Stimulated activated naive CD4-positive, alpha-beta T cell treated with Interleukin-2 at 50 U/mL for 16 hours (primary cell): ENCODE measurements around the gene REC8.
"Not testable (repeated sequence)": the region's sequence is repeated elsewhere in the genome, so short reads cannot be mapped to it uniquely, and the experiment has no call there.

Experiments
- DNase-seq: peaks from one replicate; lab custom pipeline; 2025; lab: John Stamatoyannopoulos, UW

Gene REC8

GRCh38 chr14:24203249-24203886, 31.5 kb downstream of the REC8 start:
- DNase-seq, result not testable (repeated sequence)

DNA sequence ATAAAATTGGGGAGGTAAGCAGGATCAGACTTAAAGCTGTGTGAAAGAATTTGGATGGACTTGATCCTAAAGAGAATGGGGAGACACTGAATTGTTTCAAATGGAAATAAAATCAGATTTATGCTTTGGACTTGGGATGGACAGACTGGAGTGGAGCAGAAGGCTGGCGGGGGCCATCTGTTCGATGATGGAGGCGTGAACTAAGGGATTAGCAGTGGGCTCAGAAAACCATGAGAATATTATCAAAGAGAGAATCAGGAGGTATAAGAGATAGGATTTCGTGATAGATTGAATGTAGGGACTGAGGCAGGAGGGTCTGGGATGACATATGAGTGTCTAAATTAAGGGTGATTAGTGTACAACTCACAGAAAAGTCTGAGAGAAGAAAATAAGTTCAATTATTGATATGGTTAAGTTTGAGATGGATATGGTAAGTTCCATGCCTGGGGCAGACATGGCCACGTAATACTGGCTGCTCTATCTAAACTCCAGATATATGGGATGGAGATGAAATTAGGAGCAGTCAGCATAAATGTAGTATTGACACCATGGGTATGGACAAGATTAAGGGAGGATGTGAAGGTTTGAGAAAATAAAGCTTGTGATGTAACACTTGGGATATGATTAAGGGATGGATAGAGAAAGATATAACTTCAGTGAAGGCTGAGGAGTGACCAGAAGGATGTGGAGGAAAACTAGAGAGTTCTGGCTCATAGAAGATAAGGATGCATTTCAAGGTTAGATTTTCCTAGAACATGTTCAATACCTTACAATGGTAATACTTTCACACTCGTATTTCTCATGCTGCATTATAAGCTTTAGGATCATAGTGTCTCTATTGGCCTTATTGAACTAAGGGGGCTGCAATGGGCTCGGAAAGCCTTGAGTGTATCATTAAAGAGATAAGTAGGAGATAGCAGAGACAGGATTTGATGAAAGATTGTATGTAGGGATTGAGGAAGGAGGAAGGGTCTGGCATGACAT, 32.6 kb downstream of the REC8 start:
- no peak for DNase-seq

DNA sequence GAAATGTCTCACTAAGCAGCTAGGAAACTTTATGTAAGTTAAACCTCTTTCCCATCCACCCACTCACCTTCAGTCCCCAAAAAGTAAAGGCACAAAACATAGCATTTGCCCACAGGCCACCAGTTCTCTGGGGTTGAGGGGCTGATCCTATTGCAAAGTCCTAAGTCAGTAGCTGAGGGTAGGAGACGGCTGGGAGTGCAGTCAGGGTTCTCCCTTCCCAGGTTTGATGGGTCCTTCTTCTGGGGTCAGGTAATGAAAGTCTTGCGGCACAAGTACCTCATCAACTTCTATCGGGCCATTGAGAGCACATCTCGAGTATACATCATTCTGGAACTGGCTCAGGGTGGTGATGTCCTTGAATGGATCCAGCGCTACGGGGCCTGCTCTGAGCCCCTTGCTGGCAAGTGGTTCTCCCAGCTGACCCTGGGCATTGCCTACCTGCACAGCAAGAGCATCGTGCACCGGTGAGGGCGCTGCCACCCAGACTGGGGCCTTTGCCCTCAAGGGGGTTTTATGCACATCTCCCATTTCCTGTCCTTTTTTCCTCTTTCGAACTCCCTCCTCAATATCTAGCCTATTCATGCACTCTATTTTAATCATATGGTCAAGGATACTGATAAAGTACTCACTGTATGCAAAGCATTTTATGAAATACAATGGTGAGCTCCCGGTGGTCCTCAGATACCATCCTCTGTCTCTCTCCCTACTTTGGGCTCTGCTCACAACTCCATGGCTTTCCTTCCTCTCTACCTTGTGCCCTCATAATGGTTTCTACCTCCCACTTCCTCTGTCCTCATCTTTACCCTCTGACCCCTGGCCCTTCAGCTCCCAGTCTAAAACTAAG, 34.6 kb downstream of the REC8 start:
- DNase-seq, result no peak

DNA sequence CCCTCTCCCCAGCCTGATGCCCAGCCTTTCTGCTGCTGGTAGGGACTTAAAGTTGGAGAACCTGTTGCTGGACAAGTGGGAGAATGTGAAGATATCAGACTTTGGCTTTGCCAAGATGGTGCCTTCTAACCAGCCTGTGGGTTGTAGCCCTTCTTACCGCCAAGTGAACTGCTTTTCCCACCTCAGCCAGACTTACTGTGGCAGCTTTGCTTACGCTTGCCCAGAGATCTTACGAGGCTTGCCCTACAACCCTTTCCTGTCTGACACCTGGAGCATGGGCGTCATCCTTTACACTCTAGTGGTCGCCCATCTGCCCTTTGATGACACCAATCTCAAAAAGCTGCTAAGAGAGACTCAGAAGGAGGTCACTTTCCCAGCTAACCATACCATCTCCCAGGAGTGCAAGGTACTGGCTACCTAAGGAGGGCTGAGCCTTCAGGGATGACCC, 35.2 kb downstream of the REC8 start:
- no peak for DNase-seq

- no peak for DNase-seq
These were observed 35.7 kb downstream of the REC8 start for GRCh38 chr14:24207625-24208024.

- no peak for DNase-seq
These were observed 39.4 kb downstream of the REC8 start for GRCh38 chr14:24211311-24211710.

GRCh38 chr14:24212924-24213865, 41.3 kb downstream of the REC8 start, which contains the start of gene CHMP4A:
CHMP4A (minus strand) TSS chr14:24213488; CDS start chr14:24213439, 49 bp downstream.
- peak; percentile 97 for DNase-seq

DNA sequence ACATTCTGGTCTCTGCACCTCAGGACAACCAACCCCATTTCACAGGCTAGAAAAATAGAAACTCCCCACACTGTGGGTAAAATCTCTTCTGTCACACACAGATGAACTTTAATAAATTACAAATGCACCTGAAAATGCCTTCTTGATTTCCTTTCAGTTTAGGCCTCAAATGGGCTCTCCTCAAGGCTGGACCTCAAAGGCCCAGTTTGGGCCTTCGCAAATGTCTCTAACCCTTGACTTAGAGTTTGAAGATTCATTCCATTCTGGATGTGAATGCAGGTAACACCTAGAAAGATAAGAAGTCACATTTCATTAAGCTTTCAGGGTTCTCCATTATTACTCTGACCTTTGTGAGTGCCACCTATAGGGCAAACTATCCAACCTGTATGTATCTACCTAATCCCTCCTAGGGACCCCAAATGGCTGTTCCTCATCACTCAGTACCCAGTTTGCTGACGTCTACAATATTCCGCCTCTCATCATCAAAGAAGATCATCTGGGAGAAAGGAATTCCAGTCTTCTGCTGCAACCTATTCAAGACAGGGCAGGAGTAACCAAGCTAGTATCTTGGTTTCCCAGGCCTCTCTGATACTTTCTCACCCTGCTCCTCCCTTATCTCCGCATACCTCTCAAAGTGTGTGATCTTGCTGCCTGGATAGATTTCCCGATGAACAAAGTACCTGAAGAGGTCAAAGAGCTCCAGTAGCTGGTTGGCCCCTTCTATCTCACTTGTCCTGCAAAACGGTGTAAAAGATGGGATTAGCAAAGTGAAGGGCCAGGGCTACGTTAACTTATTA, 42.2 kb downstream of the REC8 start:
- DNase-seq, result no peak

DNA sequence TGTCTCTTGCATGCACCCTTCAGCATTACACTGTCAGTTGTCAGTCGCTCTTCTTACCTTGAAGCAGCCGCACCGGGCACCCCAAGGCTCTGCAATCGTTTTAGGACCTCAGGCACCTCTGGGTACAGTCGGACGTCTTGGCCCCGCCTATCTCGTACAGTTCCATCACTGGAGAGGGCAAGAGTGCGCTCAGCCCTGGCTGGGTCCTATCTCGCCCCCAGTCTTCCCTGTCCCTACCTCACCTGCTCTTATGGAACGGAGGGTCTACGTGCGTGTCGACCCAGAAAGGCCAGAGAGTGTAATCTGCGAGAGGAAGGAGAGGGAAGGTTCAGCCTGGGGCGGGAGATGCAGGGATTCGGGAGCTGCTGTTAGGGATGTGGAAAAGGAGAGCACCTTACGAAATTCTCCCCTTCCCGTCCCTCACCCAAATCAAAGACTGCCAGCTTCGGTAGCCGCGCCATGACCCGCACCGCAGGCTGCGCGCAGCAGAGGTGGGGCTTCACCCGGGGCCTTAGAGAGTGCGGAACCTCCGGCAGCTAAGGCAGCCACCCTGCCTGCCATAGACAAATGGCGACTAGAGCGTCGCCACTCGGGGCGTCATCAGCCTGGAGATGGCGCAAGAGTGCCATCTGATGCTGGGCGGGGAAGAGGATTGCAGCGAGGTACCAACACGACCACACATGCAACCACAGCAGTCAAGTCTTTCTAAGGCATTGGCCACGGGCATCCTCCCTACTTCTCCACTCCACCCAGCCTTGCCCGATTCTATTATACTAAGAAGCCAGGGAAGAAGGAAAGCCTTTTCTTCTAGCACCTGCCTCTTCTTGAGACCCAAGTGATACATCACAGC, 43.8 kb downstream of the REC8 start, which contains the start of gene MDP1:
TSS of gene MDP1 (minus strand) at position 572 of the 850 bp plus-strand sequence. CDS start at position 461, 111 bp downstream.
- peak; percentile 80 for DNase-seq

DNA sequence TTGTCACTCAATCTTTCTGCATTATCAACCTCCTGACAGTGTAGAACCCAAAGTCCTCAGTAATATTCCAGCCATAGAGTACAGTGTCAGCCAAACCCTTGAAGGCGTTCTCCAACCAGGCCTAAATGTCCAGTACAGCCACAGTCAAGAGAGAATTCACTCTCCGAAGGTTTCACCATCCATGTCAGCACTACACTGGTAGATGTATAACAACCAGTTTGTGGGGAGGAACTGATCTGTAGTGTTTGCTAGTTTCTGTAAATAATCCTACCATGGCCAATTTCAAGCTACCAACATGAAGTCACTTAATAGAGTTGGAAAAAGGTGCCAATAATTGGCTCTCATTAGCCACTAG, 44.4 kb downstream of the REC8 start:
- DNase-seq, result no peak

DNA sequence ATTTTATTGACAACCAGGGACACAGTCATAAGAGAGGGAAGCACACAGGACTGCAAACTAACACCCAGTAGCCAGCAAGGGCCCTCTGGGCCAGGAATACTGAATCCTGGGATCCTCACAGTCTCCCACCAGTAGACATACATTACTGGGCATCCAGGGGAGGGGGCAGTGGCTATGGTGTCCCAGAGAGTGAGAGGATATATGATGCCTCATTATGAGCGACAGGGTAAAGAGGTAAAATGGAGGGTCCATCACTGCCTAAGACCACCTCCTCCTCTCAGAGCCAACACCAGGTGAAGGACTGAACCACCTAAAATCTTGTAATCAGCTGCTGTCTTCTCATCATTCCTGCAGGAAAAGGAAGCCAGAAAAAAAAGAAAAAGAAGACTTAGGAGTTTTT, 45.0 kb downstream of the REC8 start:
- not testable (repeated sequence) for DNase-seq

- DNase-seq, result no peak
These were observed 47.2 kb downstream of the REC8 start for GRCh38 chr14:24219080-24219479.

GRCh38 chr14:24219521-24219920, 47.6 kb downstream of the REC8 start:
- no peak for DNase-seq

DNA sequence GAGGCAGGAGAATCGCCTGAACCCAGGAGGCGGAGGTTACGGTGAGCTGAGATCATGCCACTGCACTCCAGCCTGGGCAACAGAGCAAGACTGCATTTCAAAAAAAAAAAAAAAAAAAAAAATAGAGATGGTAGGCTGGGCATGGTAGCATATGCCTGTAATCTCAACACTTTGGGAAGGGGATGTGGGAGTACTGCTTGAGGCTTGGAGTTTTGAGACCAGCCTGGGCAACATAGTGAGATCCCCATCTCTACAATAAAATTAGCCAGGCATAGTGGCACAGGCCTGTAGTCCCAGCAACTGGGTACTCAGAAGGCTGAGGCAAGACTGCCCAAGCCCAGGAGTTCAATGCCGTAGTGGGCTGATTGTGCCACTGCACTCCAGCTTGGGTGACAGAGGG, 51.1 kb downstream of the REC8 start:
- not testable (repeated sequence) for DNase-seq

- DNase-seq, result no peak
These were observed 52.8 kb downstream of the REC8 start for GRCh38 chr14:24224618-24225071.

- DNase-seq, result no peak
These were observed 54.6 kb downstream of the REC8 start for GRCh38 chr14:24226473-24226872.

- DNase-seq, result no peak
These were observed 57.0 kb downstream of the REC8 start for GRCh38 chr14:24228902-24229301.
